T-helper 2 cell treated with Interferon-gamma antibody and Interleukin-4, amounts not matched to agents 100 ng/mL and 5 ng/mL, for 36 hours (primary cell): ENCODE data around the gene IGIP. TPM values are rescaled to one million over a fixed set of nuclear protein-coding genes. Genes with fewer than 3 reads are reported as not detected.

Experiments used
- total RNA-seq: library from RNA; stranded (reverse); gene quantifications from 2 replicates; pipeline ENCODE4 v1.2.3, GENCODE V29; 2022

The IGIP gene
- total RNA-seq, 1 donor from 2014 or later, result 3.4 TPM

Other genes starting within 250 kb of the IGIP start
- gene NRG2, start 82.6 kb upstream of the IGIP start, total RNA-seq, result not detected in 2 replicates
- 10.9 and 12.7 TPM in 2 replicates for gene PURA, start 11.8 kb upstream of the IGIP start, total RNA-seq
- gene CYSTM1, start 49.3 kb downstream of the IGIP start, total RNA-seq, result 4.2 and 4.5 TPM in 2 replicates
- 49.1 and 52.0 TPM in 2 replicates for gene PFDN1, start 177.2 kb downstream of the IGIP start, total RNA-seq
- 7.4 and 7.6 TPM in 2 replicates for gene HBEGF, start 220.7 kb downstream of the IGIP start, total RNA-seq
- not detected in 2 replicates for gene SLC4A9, start 234.3 kb downstream of the IGIP start, total RNA-seq